NCI-H774 (cell line): ENCODE results near the gene DOCK2.
"Not testable (repeated sequence)": the region's sequence is repeated elsewhere in the genome, so short reads cannot be mapped to it uniquely, and the experiment has no call there.

Source experiments
- DNase-seq: peaks from one replicate; lab custom pipeline; 2025; lab: John Stamatoyannopoulos, UW

Gene DOCK2

DNA sequence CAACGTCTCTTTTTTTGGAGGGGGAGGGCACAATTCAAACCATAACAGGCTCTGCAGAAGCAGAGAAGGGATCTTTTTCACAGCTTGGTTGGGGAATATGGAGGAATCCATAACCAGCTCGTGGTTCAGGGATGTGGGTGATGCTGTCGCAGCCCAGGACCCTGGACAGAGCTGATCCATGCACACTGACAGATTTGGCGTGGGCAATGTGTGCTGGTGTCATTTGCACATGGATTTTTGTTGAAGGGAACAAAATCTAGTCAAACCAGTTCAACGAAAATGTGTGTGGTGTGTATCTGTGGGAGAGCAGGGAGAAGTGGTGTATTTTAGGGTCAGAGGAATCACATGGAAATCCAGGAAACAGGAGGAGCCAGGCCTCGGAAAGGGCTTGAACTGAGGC, 4.2 kb downstream of the DOCK2 start:
- DNase-seq: no peak

DNA sequence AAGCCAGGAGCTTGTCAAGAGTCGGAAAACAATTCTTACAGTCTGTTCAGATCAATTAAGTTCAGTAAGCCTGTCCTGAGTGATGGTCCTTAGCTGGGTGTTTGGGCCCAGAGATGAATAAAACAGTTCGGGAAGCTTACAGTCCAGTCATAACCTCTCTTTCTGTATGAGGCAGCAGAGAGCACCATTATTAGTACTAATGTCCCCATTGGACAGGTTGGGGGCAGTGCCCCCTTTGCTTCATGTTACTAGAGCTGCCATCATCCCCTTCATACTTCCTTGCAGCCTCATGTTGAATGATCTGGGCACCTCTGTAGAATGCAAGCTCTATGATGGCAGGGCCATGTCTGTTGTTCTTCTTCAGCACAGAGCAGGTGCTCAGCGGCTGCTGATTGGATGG, 9.8 kb downstream of the DOCK2 start:
- no peak for DNase-seq

DNA sequence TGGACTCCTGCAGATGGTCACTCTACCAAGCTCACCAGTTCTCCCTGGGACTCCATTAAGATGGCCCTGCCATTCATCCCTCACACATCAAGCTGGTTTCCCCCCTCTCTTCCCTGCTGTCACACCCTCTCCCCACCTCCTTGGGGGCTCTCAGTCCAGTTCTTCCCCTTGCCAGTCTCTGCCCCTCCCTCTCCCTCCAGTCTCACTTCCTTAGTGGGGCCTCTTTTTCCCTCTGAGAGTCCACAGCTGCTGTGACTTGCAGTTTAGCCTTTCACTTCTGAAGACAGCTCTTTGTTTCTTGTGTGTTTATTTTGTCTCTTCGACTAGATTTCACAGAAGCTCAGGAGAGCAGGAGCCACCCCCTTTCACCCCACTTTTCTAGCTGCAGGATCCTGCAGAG, 10.5 kb downstream of the DOCK2 start:
- no peak for DNase-seq

DNA sequence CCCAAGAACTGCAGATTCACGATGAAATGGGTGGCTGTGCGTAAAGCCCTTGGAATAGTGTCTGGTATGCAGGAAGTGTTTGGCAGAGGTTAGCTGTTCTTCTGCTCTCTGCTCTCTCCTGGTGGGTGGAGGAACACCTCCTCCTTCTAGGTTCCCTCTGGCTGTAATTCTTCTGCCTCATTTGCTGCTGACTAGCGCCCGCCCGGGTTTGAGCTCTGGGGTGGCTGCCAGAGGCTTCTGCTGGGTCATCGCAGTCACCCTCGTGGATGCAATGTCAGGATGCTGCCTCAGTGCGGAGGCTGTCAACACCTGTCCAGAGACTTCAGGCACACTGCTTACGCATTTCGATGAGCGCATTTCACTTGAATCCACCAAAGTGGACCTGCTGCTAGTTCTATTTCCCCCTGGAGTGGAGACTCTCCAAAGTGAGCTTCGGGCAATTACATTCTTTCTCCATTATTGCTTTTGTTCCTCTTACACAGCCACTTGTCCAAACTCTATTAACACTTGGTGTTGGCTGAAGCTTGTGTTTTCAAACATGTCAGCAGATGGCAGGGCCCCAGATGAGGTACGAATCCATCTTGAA, 11.7 kb downstream of the DOCK2 start:
- no peak for DNase-seq

DNA sequence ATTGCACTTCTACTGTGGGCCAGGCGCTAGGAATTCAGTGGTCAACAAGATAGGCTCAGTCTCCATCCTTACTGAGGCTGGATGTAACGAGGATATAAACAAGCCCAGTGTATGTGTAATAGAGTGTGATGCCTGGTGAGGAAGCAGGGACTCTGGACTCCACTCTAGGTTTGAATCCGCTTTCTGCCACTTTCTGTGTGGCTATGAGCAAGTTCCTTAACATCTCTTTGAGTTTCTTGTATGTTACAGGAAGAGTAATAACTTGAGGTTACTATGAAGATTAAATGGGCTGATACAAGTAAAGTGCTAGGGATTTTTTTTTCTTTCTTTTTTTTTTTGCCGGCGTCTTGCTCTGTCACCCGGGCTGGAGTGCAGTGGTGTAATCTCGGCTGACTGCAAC, 12.4 kb downstream of the DOCK2 start:
- DNase-seq: no peak

DNA sequence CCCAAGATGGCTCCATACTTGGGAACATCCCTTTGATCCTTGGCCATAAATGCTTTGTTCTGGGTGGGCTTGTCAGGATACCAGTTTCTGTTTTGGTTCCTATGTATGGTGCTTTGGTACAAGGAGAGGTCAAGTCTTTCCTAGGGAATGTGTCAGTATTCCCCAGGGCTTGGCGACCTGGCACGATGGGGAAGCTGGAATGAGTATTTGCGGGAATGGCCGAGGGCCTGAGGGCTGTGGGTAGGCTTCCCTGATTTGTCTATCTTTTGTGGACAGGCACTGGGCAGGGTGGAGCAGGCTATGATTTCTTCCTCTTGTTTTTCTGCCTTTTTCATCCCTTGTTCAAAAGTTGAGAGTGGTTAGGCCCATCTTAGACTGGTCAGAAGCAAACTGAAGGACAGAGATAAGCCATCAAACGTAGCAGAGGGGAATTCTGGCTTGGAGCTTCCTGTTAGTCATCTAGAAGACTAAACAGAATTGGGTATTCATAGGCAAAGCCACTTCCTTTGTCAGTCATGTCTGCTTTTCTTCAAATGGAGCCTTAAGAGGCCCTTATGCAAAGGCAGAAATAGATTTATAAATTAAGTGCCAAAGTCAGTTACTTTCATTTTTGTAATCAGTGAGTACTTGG, 13.7 kb downstream of the DOCK2 start:
- no peak for DNase-seq

DNA sequence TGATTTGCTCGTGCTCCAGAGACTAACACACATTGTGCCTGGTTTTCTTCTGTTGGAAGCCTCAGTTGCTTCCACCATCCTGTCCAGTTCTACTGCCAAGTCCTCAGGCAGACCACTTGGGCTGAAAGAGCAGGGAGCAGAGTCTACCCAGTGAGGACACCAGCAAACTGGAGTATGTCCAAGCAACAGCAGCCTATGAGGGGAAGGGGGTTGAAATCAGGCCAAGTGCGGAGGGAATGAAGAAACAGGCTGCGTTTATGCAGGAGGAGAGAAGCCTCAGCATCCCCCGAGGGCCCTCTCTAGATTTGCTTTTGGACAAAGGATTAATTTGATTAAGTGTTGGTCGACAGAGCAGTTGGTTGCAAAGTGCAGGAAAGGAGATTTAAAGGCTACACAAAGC, 14.5 kb downstream of the DOCK2 start:
- no peak for DNase-seq

DNA sequence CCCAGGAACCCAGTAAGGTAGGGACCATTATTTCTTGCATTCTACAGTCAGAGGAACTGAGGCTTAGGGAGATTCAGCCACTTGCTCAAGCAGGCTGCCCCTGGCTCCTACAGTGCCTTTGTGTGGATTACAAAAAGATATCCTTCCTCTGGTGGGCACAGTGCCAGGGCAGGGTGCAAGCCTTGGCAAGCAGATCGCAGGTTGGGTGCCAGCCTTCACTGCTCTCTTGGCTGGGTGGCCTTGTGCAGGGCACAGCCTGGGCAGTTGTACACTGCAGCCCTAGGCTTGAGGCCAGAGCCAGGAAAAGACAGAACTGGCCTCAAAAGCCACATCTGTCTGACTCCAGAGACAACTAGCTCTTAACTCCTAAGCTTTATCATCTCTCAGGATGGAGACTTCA, 15.0 kb downstream of the DOCK2 start:
- DNase-seq: no peak

DNA sequence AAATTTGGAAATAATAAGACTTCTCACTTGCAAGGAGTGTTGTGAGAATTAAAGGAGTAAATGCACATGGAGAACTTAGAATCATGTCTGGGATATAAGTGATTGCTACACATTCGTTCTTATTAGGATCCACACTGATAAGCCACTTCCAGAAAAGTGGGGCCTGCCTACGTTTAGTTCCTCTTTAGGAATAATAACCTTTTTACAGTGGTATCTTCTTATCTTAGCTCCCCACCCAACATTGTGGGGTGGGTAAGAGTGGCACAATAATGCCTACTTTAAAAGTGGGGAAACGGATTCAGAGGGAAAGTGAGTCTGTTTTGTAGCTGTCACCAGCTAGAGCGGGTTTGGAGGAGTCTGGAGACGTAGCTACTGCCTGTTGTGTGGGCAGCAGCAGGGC, 16.0 kb downstream of the DOCK2 start:
- DNase-seq: no peak

DNA sequence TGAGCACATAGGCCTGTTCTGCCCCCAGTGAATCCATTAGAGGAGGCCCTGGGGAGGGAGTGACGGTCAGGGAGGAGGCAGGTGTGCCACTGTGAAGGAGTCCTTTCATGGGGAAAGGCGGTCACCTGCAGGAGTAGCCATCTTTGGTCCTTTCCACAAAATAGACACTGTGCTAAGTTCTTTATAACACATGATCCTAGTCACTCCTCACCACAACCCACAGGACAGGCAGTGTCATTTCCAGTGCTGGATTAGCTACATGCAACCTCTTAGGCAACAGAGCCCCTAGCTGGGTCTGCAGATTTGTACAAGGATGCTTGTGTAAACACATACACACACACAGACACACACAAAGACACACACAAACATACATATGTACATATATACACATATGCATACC, 18.3 kb downstream of the DOCK2 start:
- no peak for DNase-seq

DNA sequence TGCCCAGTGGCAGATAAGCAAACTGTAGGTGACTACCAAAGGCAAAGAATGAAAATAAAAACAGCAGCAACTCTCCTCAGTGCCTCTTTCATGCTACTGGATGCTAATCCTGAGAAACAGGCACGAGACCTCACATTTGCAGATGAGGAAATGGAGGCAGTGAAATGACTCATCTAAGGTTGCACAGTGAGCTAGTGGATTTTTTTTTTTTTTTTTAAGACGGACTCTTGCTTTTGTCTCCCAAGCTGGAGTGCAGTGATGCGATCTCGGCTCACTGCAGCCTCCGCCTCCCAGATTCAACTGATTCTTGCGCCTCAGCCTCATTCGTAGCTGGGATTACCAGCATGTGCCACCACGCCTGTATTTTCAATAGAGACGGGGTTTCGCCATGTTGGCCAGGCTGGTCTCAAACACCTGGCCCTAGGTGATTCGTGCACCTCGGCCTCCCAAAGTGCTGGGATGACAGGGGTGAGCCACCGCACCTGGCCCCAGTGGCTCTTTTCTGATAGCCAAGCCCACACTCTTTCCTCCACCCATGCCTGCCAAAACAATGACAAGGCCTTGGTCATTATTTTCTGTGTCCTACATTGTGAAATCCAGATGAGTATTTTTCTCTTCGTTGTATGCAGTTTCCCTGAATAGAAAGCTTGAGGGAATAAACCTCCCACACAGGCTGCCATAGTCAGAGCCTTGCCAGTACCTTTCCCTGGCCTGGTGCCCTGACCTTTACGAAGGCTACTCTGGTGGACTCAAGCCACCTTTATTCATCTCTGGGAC, 19.2 kb downstream of the DOCK2 start:
- DNase-seq: no peak

DNA sequence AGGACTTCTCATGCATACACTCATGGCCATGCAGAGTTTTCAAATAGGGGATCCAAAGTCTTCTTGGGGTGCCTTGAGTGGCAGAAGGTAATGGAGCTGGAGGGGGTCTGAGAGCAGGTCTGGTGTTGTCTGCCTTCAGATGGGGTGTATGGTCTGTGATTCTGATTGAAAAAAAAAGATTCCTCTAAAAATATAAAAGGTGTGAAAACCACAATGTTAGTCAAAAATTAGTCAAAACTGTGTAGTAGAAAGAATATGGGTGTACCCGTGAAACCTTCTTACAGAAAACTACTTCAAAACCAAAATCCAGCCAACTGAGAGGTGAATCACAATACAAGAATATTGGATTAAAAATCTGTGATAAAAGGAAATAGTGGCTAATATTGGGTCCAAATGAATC, 20.1 kb downstream of the DOCK2 start:
- DNase-seq: no peak

DNA sequence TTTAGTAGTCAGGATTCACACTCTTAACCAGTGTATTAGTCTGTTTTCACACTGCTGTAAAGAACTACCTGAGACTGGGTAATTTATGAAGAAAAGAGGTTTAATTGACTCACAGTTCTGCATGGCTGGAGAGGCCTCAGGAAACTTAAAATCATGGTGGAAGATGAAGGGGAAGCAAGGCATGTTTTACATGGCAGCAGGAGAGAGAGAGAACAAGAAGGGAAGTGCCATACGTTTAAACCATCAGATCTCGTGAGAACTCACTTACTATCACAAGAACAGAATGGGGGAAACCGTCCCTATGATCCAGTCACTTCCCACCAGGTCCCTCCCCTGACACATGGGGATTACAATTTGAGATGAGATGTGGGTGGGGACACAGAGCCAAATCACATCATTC, 25.4 kb downstream of the DOCK2 start:
- DNase-seq: not testable (repeated sequence)

DNA sequence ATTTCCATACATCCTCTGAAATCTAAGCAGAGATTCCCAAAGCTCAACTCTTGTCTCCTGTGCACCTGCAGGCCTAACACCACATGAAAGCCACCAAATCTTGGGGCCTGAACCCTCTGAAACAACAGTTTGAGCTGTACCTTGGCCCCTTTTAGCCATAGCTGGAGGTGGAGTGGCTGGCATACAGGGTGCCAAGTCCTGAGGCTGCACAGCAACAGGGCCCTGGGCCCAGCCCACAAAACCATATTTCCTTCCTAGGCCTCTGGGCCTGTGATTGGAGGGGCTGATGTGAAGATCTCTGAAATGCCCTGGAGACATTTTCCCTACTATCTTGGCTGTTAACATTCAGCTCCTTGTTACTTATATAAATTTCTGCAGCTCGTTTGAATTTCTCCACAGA, 26.5 kb downstream of the DOCK2 start:
- DNase-seq: no peak

DNA sequence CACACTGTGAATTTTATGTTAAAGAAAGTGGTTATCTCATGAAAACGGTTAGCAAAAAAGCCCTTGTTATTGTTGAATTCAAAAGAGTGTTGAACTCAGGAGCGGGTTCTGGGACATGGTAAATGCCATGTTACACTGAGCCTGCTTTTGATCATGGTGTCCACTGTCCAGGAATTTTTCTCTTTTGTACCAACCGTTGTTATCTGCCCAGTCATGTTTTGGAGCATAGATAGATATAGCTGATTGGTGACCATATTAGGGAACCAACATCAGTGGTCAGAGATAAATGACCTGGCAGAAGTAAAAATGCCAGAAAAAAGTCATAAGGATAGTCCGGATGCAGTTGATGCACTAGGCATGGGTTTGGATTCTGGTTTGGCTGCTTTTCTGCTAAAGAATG, 29.3 kb downstream of the DOCK2 start:
- no peak for DNase-seq

DNA sequence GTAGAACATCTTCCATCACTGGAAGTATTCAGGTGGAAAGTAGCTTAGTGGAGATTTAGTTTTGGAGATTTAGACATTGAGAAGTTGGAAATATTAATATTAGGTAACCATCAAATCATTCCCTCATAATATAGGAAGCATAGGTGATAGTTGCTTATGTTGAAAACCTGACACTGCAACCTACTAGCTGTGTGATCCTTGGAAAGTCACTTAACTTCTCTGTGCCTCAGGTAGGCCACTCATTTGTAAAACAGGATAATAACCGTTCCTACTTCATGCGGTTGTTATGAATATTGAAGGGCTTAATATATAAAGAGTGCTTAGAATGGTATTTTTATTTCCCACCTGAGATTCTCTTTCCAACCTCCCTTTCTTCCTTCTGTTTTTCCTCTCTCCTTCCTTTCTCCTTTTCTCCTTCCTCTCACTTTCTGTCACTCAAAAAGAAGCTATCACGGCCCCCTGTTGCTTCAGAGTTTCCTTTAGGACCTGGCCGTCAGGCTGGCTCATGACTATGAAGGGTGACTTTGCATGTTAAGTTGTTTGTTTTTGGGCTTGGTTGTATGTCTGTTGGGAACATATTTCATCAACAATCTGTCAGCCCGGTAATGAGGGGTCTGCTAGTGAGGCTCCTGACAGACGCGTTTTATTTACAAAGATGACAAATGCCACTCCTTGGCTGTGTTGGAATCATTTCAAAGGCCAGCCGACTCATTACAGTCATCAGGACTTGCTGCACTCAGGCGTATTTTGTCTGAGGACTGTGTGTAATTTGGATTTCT, 31.0 kb downstream of the DOCK2 start:
- no peak for DNase-seq

DNA sequence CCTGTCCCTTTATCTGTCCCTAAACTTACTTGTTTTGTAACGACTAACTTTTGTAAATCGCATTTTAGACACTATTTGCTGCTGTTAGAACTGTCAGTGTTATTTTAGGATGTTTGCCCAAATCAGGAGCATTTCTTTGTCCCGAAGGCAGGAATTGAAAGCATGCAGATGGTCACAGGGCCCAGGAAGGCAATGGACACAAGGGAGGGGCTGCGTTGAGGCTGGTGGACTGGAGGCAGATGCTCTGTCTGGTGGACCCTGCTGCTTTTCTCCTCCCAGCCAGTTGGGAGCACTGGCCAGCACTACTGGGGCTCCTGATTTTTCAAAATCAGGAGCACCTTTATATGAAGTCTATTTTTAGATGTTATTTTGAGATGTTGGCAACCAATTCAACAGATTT, 31.7 kb downstream of the DOCK2 start:
- no peak for DNase-seq

DNA sequence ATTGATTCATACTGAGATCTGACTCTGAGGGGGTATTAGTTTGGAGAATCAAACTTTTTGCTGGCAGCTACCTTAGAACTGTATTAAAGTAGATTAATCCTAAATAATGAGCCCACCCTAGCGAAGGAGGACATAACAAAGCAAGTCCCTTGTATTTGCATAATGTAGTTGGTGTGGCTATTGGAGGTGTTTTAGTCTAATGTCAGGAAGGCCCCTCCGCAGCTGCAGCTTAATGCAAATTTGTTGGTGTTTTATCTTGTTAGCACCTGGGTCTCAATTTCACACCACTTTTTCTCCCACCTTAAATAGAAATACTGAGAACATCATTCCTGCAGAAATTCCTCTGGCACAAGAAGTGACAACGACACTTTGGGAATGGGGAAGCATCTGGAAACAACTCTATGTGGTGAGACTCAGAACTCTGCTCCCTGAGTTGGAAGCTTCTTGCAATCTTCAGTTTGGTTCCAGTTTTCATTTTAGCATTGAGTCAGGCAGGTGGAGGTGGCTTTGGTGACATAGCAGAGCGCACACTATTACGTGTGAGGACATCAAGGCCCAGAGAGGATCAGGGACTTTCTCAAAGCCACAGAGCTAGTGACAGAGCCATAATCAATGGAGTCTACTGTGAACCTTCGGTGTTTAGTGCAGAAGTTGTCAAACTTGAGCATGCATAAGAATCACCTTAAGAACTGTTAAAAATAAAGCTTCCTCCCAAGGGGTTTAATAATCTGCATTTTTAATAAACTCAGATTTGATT, 33.9 kb downstream of the DOCK2 start:
- DNase-seq: no peak

DNA sequence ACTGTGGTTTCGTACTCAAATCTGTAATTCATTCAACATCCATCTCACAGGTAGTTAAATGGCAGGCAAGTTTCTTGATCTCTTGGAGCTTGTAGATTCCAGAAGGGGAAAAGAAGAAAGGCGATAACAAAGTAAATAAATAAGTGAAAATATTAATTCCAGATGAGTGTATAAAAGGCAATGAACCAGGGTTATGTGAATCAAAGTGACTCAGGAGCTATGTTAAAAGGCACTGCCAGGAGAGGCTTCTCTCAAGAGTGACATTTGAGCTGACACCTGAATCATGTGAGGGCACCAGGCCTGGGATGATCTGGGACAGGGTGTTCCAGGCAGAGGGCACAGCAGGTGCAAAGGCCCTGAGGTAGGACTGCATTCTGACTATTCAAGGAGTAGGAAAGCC, 45.0 kb downstream of the DOCK2 start:
- no peak for DNase-seq

DNA sequence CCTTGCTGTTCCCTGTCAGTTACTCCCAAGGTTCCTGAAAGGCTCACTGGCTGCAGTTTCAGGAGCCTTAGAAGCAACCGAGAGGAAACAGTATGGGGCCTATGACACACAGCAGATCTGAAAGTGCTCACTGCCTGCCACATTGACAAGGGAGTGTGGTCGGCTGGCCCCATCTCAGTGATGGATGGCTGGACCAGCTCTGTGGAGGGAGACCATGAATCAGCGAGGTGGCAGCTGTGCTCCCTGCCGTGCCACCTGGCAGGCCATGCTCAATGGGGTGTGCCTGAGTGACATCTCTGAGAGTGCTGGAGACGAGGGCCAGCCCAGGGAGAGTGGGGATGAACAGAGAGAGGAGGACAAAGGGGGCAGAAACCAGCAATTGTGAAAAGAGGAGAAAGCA, 49.1 kb downstream of the DOCK2 start:
- no peak for DNase-seq

DNA sequence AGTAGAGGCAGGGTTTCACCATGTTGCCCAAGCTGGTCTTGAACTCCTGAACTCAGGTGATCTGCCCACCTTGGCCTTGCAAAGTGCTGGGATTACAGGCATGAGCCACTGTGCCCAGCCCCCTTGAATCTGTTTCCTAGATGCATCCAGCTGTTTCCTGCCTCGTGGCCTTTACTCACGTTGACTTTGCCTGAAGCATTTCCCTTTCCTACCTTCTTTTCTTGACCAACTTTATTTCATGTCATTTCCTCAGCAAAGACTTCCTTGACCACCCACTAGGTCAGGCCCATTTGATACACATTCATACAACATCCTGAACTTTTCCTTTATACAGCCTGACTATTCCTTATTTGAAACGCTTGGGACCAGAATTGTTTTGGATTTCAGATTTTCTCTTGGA, 51.0 kb downstream of the DOCK2 start:
- no peak for DNase-seq

DNA sequence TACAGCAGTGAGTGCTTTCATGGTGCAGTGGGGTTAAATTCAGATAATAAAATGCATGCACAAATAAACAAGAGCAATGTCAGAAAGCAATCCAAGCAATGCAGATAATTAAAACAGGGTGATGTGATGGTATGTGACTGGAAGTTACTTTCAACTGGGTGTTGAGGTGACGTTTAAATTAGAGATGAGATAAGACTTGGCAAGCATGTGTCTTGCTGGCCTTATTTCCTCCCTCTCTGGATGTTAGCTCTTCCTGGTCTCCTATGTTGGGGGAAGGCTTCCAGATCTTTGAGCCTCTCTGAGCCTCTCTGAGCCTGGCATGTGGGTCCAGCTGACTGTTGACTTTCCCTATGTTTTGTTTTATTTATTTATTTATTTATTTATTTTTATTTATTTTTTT, 54.4 kb downstream of the DOCK2 start:
- no peak for DNase-seq
